ENCODE data around the gene CACNB2.

Gene CACNB2

DNA sequence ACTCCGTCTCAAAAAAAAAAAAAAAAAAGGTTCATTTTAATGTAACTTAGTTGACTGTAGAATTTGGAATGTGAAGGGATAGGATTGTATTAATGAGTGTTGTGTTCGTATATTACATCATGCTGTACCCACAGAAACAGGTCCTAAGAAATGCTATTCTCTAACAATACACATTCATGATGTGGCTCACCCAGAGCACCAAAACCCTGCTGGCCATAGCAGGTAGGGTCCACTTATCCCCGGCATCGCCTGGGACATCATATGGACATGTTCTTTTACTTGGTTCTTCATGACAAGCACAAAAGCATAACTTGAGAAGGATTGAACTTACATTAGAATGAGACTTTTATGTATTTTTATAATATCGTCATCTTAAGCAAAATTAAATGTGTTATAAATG lies 241.5 kb downstream of the CACNB2 start:
- in situ Hi-C loops (cut with MboI; ENCODE audit: low sequenced_read_pairs), result no loop called here

DNA sequence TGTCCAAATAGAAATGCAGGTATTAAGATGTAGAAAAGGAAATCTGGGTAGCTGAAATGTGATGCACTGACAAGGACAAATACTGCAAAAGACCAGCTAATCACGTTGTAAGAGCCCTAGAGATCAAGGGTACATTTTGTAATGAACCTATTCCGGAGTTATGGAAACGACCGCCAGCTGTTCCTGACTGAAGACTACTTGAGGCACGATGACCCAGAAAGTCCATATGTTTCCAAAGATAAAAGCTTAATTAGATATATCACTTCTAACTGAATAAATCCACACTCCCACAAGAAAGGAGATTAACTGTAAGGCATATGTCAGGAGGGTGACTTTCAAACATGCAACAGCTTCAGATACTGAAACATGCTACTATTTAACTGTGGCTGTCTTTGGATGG lies 257.7 kb downstream of the CACNB2 start:
- in situ Hi-C loops (cut with MboI; ENCODE audit: low sequenced_read_pairs), result no loop called here

GRCh38 chr10:18399158-18399557 lies 258.9 kb downstream of the CACNB2 start:
- in situ Hi-C loops (cut with MboI; ENCODE audit: low sequenced_read_pairs), result no loop called here

- in situ Hi-C loops (cut with MboI; ENCODE audit: low sequenced_read_pairs), result no loop called here
Observed at GRCh38 chr10:18400201-18400905, 260.1 kb downstream of the CACNB2 start.

- in situ Hi-C loops (cut with MboI; ENCODE audit: low sequenced_read_pairs), result no loop called here
Observed at GRCh38 chr10:18400906-18401245, 260.7 kb downstream of the CACNB2 start.

- in situ Hi-C loops (cut with MboI; ENCODE audit: low sequenced_read_pairs), result no loop called here
Observed at GRCh38 chr10:18401416-18402195, 261.4 kb downstream of the CACNB2 start.

- in situ Hi-C loops (cut with MboI; ENCODE audit: low sequenced_read_pairs), result no loop called here
Observed at GRCh38 chr10:18402853-18403252, 262.6 kb downstream of the CACNB2 start.

DNA sequence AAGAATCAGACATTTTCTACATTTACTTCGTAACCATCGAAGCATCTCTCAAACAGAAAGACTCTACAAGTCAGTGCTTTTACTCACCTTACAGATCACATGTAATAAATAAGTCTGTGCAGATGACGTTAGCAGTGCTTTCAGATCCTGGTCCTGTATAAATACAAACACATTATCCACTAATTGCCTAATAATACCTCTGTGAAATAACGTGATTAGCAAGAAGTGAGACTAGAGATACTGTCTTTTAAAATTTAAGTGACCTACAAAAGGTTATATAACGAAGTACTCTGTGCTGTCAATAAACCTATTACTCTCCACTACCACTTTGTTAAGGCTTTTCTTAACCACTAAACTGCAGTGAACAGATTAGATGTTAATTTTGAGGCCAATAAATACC lies 264.3 kb downstream of the CACNB2 start:
- in situ Hi-C loops (cut with MboI; ENCODE audit: low sequenced_read_pairs), result no loop called here

- in situ Hi-C loops (cut with MboI; ENCODE audit: low sequenced_read_pairs), result no loop called here
Observed at GRCh38 chr10:18406136-18406535, 265.9 kb downstream of the CACNB2 start.

- in situ Hi-C loops (cut with MboI; ENCODE audit: low sequenced_read_pairs), result no loop called here
Observed at GRCh38 chr10:18409599-18410397, 269.6 kb downstream of the CACNB2 start.

GRCh38 chr10:18414061-18414460 lies 273.8 kb downstream of the CACNB2 start:
- in situ Hi-C loops (cut with MboI; ENCODE audit: low sequenced_read_pairs), result no loop called here

- in situ Hi-C loops (cut with MboI; ENCODE audit: low sequenced_read_pairs), result no loop called here
Observed at GRCh38 chr10:18417950-18418527, 277.8 kb downstream of the CACNB2 start.

- in situ Hi-C loops (cut with MboI; ENCODE audit: low sequenced_read_pairs), result no loop called here
Observed at GRCh38 chr10:18418541-18419215, 278.5 kb downstream of the CACNB2 start.

DNA sequence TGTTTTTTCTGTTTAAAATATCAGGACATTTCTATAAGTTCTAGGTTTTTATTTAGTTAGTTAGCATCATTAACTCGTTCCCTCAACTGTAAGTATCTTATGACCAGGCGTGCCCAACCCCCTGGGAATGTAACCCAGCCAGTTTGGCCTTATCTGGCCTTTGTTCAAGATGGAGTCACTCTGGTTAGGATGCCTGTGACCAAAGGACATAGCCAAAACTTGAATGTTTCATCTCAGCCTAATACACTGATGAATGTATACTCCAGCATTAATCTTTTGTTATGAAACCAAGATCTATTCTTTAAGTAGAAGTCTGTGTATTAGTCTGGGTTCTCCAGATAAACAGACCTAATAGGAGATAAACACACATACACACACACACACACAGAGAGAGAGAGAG lies 279.7 kb downstream of the CACNB2 start:
- in situ Hi-C loops (cut with MboI; ENCODE audit: low sequenced_read_pairs), result no loop called here

DNA sequence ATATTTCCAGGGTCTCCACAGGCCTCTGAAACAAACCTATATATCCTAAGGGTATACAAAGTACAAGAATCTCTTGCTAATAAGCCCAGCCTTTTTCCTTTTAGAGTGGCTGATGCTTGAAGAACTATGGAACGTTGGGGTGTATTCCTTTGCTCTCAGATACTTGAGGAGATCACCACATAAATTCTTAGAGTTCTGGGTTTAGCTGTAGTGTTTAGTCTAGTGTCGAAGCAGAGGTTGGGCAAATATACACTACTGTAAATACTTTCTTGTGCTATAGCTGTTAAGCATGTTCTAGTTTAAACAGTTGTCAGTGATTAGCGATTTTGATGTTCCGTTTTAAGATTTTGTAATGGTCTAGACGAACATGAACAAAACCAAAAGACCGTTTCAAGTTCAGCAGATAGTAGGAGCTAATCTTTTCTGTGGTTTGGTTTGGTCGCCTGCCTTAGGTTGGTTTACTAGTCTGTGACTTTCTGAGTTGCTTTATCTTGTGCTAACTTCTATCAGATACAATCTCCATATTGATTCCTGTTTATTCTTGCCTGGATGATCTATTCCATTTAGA lies 281.6 kb downstream of the CACNB2 start:
- in situ Hi-C loops (cut with MboI; ENCODE audit: low sequenced_read_pairs), result no loop called here

DNA sequence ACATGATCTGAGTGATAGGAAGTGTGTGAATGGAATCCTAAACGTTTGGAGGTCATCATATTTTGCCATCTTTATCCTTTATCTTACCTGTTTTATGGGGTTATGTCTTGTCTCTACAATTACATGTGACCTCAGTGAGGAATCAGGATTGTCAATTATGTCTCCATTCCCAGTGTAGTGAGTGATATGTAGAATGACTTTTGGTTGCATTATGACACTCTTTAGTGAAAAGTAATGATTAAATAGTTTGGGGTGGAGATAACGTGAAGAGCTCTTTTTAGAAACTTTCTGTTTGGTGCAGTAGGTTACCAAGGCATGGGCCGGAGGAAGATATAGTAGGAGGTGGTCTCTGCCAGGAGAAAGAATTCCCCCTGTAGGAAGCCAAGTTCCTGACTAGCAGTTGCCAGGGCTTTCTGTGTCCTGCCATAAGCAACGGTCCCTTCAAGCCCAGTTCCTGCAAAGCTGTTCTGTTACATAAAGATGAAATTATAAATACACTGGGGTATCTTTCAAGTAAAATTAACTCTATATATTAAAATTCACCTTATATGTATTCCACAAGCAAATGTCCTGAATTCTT lies 282.9 kb downstream of the CACNB2 start:
- in situ Hi-C loops (cut with MboI; ENCODE audit: low sequenced_read_pairs), result no loop called here

- in situ Hi-C loops (cut with MboI; ENCODE audit: low sequenced_read_pairs), result no loop called here
Observed at GRCh38 chr10:18424200-18424599, 284.0 kb downstream of the CACNB2 start.

DNA sequence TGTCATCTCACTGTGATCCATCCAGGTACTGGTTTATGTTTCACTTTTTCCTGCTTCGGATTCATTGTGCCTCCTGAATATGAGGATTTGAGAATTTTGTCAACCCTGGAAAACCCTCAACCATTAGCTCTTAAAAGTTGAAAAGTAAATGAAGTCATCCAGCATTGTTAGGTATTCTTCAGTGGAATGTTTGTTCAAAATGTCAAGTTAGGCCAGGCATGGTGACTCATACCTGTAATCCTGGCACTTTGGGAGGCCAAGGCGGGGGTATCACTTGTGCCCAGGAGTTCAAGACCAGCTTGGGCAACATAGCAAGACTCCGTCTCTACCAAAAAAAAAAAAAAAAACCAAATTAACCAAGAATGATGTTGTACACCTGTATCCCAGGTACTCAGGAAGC lies 289.1 kb downstream of the CACNB2 start:
- in situ Hi-C loops (cut with MboI; ENCODE audit: low sequenced_read_pairs), result no loop called here

DNA sequence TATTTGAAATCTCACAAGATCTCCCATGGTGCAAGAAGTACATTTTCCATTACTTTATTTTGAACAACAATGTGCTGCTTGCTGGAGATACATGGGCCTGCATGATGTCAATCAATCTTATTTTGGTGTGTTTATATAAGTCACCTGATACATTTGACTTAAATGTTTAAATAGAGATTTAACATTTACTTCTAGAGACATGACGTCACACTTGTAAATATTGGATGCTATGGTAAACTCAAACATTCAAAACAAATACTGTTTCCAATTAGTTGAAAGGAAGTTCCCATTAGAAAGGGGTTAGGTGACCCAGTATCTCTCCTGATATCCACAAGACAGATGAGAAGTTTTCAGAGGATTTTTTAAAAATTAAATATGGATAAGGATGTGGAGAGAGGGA lies 296.7 kb downstream of the CACNB2 start:
- in situ Hi-C loops (cut with MboI; ENCODE audit: low sequenced_read_pairs), result no loop called here

GRCh38 chr10:18437486-18437885 lies 297.3 kb downstream of the CACNB2 start:
- in situ Hi-C loops (cut with MboI; ENCODE audit: low sequenced_read_pairs), result no loop called here
